Ishikawa (cell line): ENCODE data around the gene STAP2.

Experiments used
- EGR1 ChIP-seq: IDR thresholded peaks from 2 replicates; pipeline ENCODE4 v1.6.1; 2012
- EP300 ChIP-seq: IDR thresholded peaks from 2 replicates; pipeline ENCODE4 v1.6.1; 2012; ENCODE audit warnings: borderline replicate concordance
- RAD21 ChIP-seq: IDR thresholded peaks from 2 replicates; pipeline ENCODE4 v1.6.1; 2012; ENCODE audit warnings: low read depth
- REST ChIP-seq: IDR thresholded peaks from 2 replicates; pipeline ENCODE4 v1.6.1; 2012; ENCODE audit warnings: low read depth, mild to moderate bottlenecking
- TAF1 ChIP-seq: IDR thresholded peaks from 2 replicates; pipeline ENCODE4 v1.6.1; 2012; ENCODE audit warnings: low read depth, mild to moderate bottlenecking
- TCF12 ChIP-seq: IDR thresholded peaks from 2 replicates; pipeline ENCODE4 v1.6.1; 2012; ENCODE audit warnings: low read depth
- USF1 ChIP-seq: IDR thresholded peaks from 2 replicates; pipeline ENCODE4 v1.6.1; 2012
- TF ChIP-seq, protein P1 (sequence below): IDR thresholded peaks from 2 replicates; pipeline ENCODE4 v1.6.1; 2012

- TF ChIP-seq EGR1 = no peak
- TF ChIP-seq REST = no peak
- TF ChIP-seq, protein P1, sequence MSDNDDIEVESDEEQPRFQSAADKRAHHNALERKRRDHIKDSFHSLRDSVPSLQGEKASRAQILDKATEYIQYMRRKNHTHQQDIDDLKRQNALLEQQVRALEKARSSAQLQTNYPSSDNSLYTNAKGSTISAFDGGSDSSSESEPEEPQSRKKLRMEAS = no peak; the same call in 1 of the 2 replicates
- no peak for TF ChIP-seq EP300
- no peak for TF ChIP-seq TAF1
- no peak for TF ChIP-seq USF1
- no peak for TF ChIP-seq TCF12
- no peak for TF ChIP-seq RAD21
Observed at GRCh38 chr19:4372165-4373012, 33.8 kb upstream of the STAP2 start.
